Measurements from ENCODE around the gene EXOC6B.

Gene EXOC6B

GRCh38 chr2:72182547-72182946 is 643.3 kb downstream of the EXOC6B start:
- no peak for ATAC-seq
- TF ChIP-seq ZFP3 (CRISPR knock-in tag; IDR thresholded peaks at IDR 0.05) = no peak
- TF ChIP-seq, protein P1, sequence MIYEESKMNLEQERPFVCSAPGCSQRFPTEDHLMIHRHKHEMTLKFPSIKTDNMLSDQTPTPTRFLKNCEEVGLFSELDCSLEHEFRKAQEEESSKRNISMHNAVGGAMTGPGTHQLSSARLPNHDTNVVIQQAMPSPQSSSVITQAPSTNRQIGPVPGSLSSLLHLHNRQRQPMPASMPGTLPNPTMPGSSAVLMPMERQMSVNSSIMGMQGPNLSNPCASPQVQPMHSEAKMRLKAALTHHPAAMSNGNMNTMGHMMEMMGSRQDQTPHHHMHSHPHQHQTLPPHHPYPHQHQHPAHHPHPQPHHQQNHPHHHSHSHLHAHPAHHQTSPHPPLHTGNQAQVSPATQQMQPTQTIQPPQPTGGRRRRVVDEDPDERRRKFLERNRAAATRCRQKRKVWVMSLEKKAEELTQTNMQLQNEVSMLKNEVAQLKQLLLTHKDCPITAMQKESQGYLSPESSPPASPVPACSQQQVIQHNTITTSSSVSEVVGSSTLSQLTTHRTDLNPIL (CRISPR knock-in tag; IDR thresholded peaks at IDR 0.05; ENCODE audit: low read depth) = no peak
- TF ChIP-seq GLIS3 (CRISPR knock-in tag; IDR thresholded peaks at IDR 0.05) = no peak
- no peak for TF ChIP-seq POU6F1 (CRISPR knock-in tag; IDR thresholded peaks at IDR 0.05; ENCODE audit: borderline replicate concordance, low read depth)
- TF ChIP-seq CSRNP3 (CRISPR knock-in tag; IDR thresholded peaks at IDR 0.05) = no peak
- TF ChIP-seq ZNF565 (CRISPR knock-in tag; conservative IDR thresholded peaks at IDR 0.05; ENCODE audit: low read depth) = no peak
- no peak for TF ChIP-seq ZNF8 (CRISPR knock-in tag; IDR thresholded peaks at IDR 0.05)
- TF ChIP-seq ESRRG (CRISPR knock-in tag; IDR thresholded peaks at IDR 0.05) = no peak

GRCh38 chr2:72181616-72182015 is 644.2 kb downstream of the EXOC6B start:
- TF ChIP-seq GLIS3 (CRISPR knock-in tag; IDR thresholded peaks at IDR 0.05) (no peak), ZC3H10 (CRISPR knock-in tag; IDR thresholded peaks at IDR 0.05) (no peak), TCF4 (CRISPR knock-in tag; IDR thresholded peaks at IDR 0.05; ENCODE audit: borderline replicate concordance) (no peak), ESRRG (CRISPR knock-in tag; IDR thresholded peaks at IDR 0.05) (no peak), CSDC2 (CRISPR knock-in tag; IDR thresholded peaks at IDR 0.05) (no peak), ZFP3 (CRISPR knock-in tag; IDR thresholded peaks at IDR 0.05) (no peak), ZNF8 (CRISPR knock-in tag; IDR thresholded peaks at IDR 0.05) (no peak), RARB (CRISPR knock-in tag; IDR thresholded peaks at IDR 0.05) (no peak), OSR1 (CRISPR knock-in tag; IDR thresholded peaks at IDR 0.05) (no peak), ISL1 (CRISPR knock-in tag; IDR thresholded peaks at IDR 0.05) (no peak), ZNF565 (CRISPR knock-in tag; conservative IDR thresholded peaks at IDR 0.05; ENCODE audit: low read depth) (no peak), TOX (CRISPR knock-in tag; IDR thresholded peaks at IDR 0.05; ENCODE audit: borderline replicate concordance) (no peak), BACH2 (CRISPR knock-in tag; IDR thresholded peaks at IDR 0.05; ENCODE audit: borderline replicate concordance) (no peak), POU6F1 (CRISPR knock-in tag; IDR thresholded peaks at IDR 0.05; ENCODE audit: borderline replicate concordance, low read depth) (no peak), TSHZ2 (CRISPR knock-in tag; IDR thresholded peaks at IDR 0.05) (no peak), ZNF70 (CRISPR knock-in tag; IDR thresholded peaks at IDR 0.05) (no peak), ZFP30 (CRISPR knock-in tag; IDR thresholded peaks at IDR 0.05) (no peak)

GRCh38 chr2:72180351-72180750 is 645.5 kb downstream of the EXOC6B start:
- no peak for ATAC-seq
- TF ChIP-seq SNAI2 (CRISPR knock-in tag; IDR thresholded peaks at IDR 0.05) (no peak), ZC3H10 (CRISPR knock-in tag; IDR thresholded peaks at IDR 0.05) (no peak), CSRNP3 (CRISPR knock-in tag; IDR thresholded peaks at IDR 0.05) (no peak), ZFP30 (CRISPR knock-in tag; IDR thresholded peaks at IDR 0.05) (no peak), TOX (CRISPR knock-in tag; IDR thresholded peaks at IDR 0.05; ENCODE audit: borderline replicate concordance) (no peak), ZNF565 (CRISPR knock-in tag; conservative IDR thresholded peaks at IDR 0.05; ENCODE audit: low read depth) (no peak), ZNF70 (CRISPR knock-in tag; IDR thresholded peaks at IDR 0.05) (no peak), OSR1 (CRISPR knock-in tag; IDR thresholded peaks at IDR 0.05) (no peak), GLIS3 (CRISPR knock-in tag; IDR thresholded peaks at IDR 0.05) (no peak), ESRRG (CRISPR knock-in tag; IDR thresholded peaks at IDR 0.05) (no peak), TSHZ2 (CRISPR knock-in tag; IDR thresholded peaks at IDR 0.05) (no peak)
- TF ChIP-seq, protein P1 (CRISPR knock-in tag; IDR thresholded peaks at IDR 0.05; ENCODE audit: low read depth) = no peak

More at GRCh38 chr2:72181616-72182015, 644.2 kb downstream of the EXOC6B start:
- ATAC-seq = no peak

Measured in SK-N-SH treated with all-trans-retinoic acid at 6 μM for 48 hours (cell line).